ENCODE measurements around the gene APIP. TPM values are rescaled to one million over a fixed set of nuclear protein-coding genes. Genes with fewer than 3 reads are reported as not detected.
A peak's percentile ranks its signal among the peaks of the same experiment; 100 is the strongest.

Gene APIP
- total and polyA plus RNA-seq, 7 donors: 33.0 to 68.5 (median 43.9) TPM

GRCh38 chr11:34844463-34845112 is 71.6 kb downstream of the APIP start:
- 79 to 87% methylated on average over 5 of the region's 5 CpGs for WGBS, 2 donors
- no peaks in the 10 kb centered on the region for H3K27me3 ChIP-seq
- DNase-seq: no peak
- H3K27ac ChIP-seq: no peak overlapping the region
- intact Hi-C loops (cut with DNase I): no loop called here
- no peaks in the 10 kb centered on the region for H3K36me3 ChIP-seq
- no peak for TF ChIP-seq POLR2A (IDR thresholded peaks at IDR 0.05)
- no peak for TF ChIP-seq EP300 (IDR thresholded peaks at IDR 0.05)
- TF ChIP-seq POLR2AphosphoS5 (IDR thresholded peaks at IDR 0.05): no peak
- H3K4me1 ChIP-seq: no peaks in the 10 kb centered on the region
- H3K9me3 ChIP-seq: no peaks in the 10 kb centered on the region
- no peak overlapping the region for H3K4me3 ChIP-seq

GRCh38 chr11:34843271-34843670 is 72.9 kb downstream of the APIP start:
- DNase-seq: no peak
- Histone ChIP-seq H3K4me1 (no peaks in the 10 kb centered on the region), H3K9me3 (no peaks in the 10 kb centered on the region), H3K27ac (no peak overlapping the region), H3K4me3 (no peak overlapping the region), H3K36me3 (no peaks in the 10 kb centered on the region), H3K27me3 (no peaks in the 10 kb centered on the region)
- intact Hi-C loops (cut with DNase I): no loop called here
- no peak for TF ChIP-seq CTCF (IDR thresholded peaks at IDR 0.05)
- TF ChIP-seq POLR2AphosphoS5 (IDR thresholded peaks at IDR 0.05): no peak
- TF ChIP-seq POLR2A (IDR thresholded peaks at IDR 0.05): no peak
- TF ChIP-seq EP300 (IDR thresholded peaks at IDR 0.05): no peak

- Histone ChIP-seq H3K4me3 (no peak overlapping the region), H3K9me3 (no peaks in the 10 kb centered on the region), H3K27ac (no peak overlapping the region), H3K4me1 (no peaks in the 10 kb centered on the region), H3K36me3 (no peaks in the 10 kb centered on the region), H3K27me3 (no peaks in the 10 kb centered on the region)
- intact Hi-C loops (cut with DNase I): no loop called here
- no peak for DNase-seq
- WGBS, 2 donors: 30 to 49% methylated on average over 4 of the region's 4 CpGs
- TF ChIP-seq POLR2A (IDR thresholded peaks at IDR 0.05) (no peak), EP300 (IDR thresholded peaks at IDR 0.05) (no peak), CTCF (IDR thresholded peaks at IDR 0.05) (peak in 1 of 4 experiments; percentile 13), POLR2AphosphoS5 (IDR thresholded peaks at IDR 0.05) (no peak)
These were observed 75.3 kb downstream of the APIP start for GRCh38 chr11:34840736-34841386.

- 93 to 97% methylated on average over 2 of the region's 2 CpGs for WGBS, 2 donors
- Histone ChIP-seq H3K27me3 (no peaks in the 10 kb centered on the region), H3K27ac (no peak overlapping the region), H3K4me1 (no peaks in the 10 kb centered on the region), H3K36me3 (no peaks in the 10 kb centered on the region), H3K4me3 (no peak overlapping the region), H3K9me3 (no peaks in the 10 kb centered on the region)
- TF ChIP-seq POLR2AphosphoS5 (IDR thresholded peaks at IDR 0.05) (no peak), EP300 (IDR thresholded peaks at IDR 0.05) (no peak), CTCF (IDR thresholded peaks at IDR 0.05) (no peak), POLR2A (IDR thresholded peaks at IDR 0.05) (no peak)
- no peak for DNase-seq
- intact Hi-C loops (cut with DNase I): no loop called here
These were observed 76.2 kb downstream of the APIP start for GRCh38 chr11:34839969-34840368.

GRCh38 chr11:34836958-34837856 is 79.0 kb downstream of the APIP start:
- intact Hi-C loops (cut with DNase I): no loop called here
- no peaks in the 10 kb centered on the region for H3K9me3 ChIP-seq
- H3K4me1 ChIP-seq: no peaks in the 10 kb centered on the region
- no peak for DNase-seq
- TF ChIP-seq CTCF (IDR thresholded peaks at IDR 0.05): no peak
- TF ChIP-seq EP300 (IDR thresholded peaks at IDR 0.05): no peak
- TF ChIP-seq POLR2A (IDR thresholded peaks at IDR 0.05): no peak
- no peak for TF ChIP-seq POLR2AphosphoS5 (IDR thresholded peaks at IDR 0.05)
- H3K4me3 ChIP-seq: no peak overlapping the region
- H3K27me3 ChIP-seq: no peaks in the 10 kb centered on the region
- H3K36me3 ChIP-seq: no peaks in the 10 kb centered on the region
- 85 to 89% methylated on average over 4 of the region's 4 CpGs for WGBS, 2 donors
- no peak overlapping the region for H3K27ac ChIP-seq

Data from sigmoid colon (tissue), 7 donors.